SK-N-SH treated with all-trans-retinoic acid at 6 μM for 48 hours (cell line): ENCODE results near the gene PTPN6.

ENCODE experiments used
- ATAC-seq: fragments of 200-7000 bp; cut with Tn5 transposase; 3 replicates; pipeline ENCODE4 v1.9.1; 2020; ENCODE audit warnings: mild to moderate bottlenecking, moderate library complexity
- ARNTL ChIP-seq: fragments of 450-650 bp; formaldehyde crosslinking; IDR thresholded peaks from 2 replicates; pipeline ENCODE4 v1.5.0; 2020; ENCODE audit warnings: low read depth, mild to moderate bottlenecking, moderate library complexity, borderline replicate concordance
- BACH2 ChIP-seq: fragments of 250-450 bp; sonication (Bioruptor Pico); IDR thresholded peaks from 2 replicates; pipeline ENCODE4 v1.9.0; 2021; ENCODE audit warnings: mild to moderate bottlenecking, borderline replicate concordance
- CSDC2 ChIP-seq: fragments of 250-450 bp; sonication (Bioruptor Pico); IDR thresholded peaks from 2 replicates; pipeline ENCODE4 v1.5.0; 2020; ENCODE audit warnings: mild to moderate bottlenecking, moderate library complexity
- ESRRG ChIP-seq: fragments of 250-450 bp; sonication (Bioruptor Pico); IDR thresholded peaks from 2 replicates; pipeline ENCODE4 v1.6.1; 2021; ENCODE audit warnings: mild to moderate bottlenecking
- GLIS3 ChIP-seq: fragments of 250-450 bp; sonication (Bioruptor Pico); IDR thresholded peaks from 2 replicates; pipeline ENCODE4 v1.5.0; 2020; ENCODE audit warnings: mild to moderate bottlenecking, moderate library complexity
- OSR1 ChIP-seq: fragments of 250-450 bp; sonication (Bioruptor Pico); IDR thresholded peaks from 2 replicates; pipeline ENCODE4 v1.8.0; 2022; ENCODE audit warnings: moderate library complexity, mild to moderate bottlenecking, inconsistent platforms
- RARB ChIP-seq: fragments of 250-450 bp; sonication (Bioruptor Pico); IDR thresholded peaks from 2 replicates; pipeline ENCODE4 v1.8.0; 2021; ENCODE audit warnings: mild to moderate bottlenecking, moderate library complexity
- SNAI2 ChIP-seq: fragments of 250-450 bp; sonication (Bioruptor Pico); IDR thresholded peaks from 2 replicates; pipeline ENCODE4 v1.5.0; 2020; ENCODE audit warnings: mild to moderate bottlenecking, moderate library complexity
- TCF4 ChIP-seq: fragments of 250-450 bp; sonication (Bioruptor Pico); IDR thresholded peaks from 2 replicates; pipeline ENCODE4 v1.8.0; 2021; ENCODE audit warnings: mild to moderate bottlenecking, moderate library complexity, borderline replicate concordance
- TOX ChIP-seq: fragments of 250-450 bp; sonication (Bioruptor Pico); IDR thresholded peaks from 2 replicates; pipeline ENCODE4 v1.8.0; 2021; ENCODE audit warnings: mild to moderate bottlenecking, moderate library complexity, borderline replicate concordance
- ZC3H10 ChIP-seq: fragments of 250-450 bp; sonication (Bioruptor Pico); IDR thresholded peaks from 2 replicates; pipeline ENCODE4 v1.5.1; 2021; ENCODE audit warnings: mild to moderate bottlenecking, moderate library complexity
- ZFP3 ChIP-seq: fragments of 250-450 bp; sonication (Bioruptor Pico); IDR thresholded peaks from 2 replicates; pipeline ENCODE4 v1.5.0; 2020; ENCODE audit warnings: mild to moderate bottlenecking, moderate library complexity
- ZFP30 ChIP-seq: fragments of 450-650 bp; formaldehyde crosslinking; IDR thresholded peaks from 2 replicates; pipeline ENCODE4 v1.5.0; 2022; ENCODE audit warnings: mild to moderate bottlenecking, moderate library complexity
- ZNF565 ChIP-seq: fragments of 450-650 bp; formaldehyde crosslinking; conservative IDR thresholded peaks from 2 replicates; pipeline ENCODE4 v1.5.0; 2020; ENCODE audit warnings: low read depth, mild to moderate bottlenecking, moderate library complexity
- ZNF70 ChIP-seq: fragments of 450-650 bp; formaldehyde crosslinking; IDR thresholded peaks from 2 replicates; pipeline ENCODE4 v1.5.0; 2020; ENCODE audit warnings: mild to moderate bottlenecking, moderate library complexity
- ZNF8 ChIP-seq: fragments of 450-650 bp; formaldehyde crosslinking; IDR thresholded peaks from 2 replicates; pipeline ENCODE4 v1.5.0; 2020; ENCODE audit warnings: mild to moderate bottlenecking, moderate library complexity
- TF ChIP-seq, protein P1 (sequence below): fragments of 250-450 bp; sonication (Bioruptor Pico); IDR thresholded peaks from 2 replicates; pipeline ENCODE4 v1.5.0; 2020; ENCODE audit warnings: mild to moderate bottlenecking, moderate library complexity
- TF ChIP-seq, protein P2 (sequence below): fragments of 250-450 bp; sonication (Bioruptor Pico); IDR thresholded peaks from 2 replicates; pipeline ENCODE4 v1.5.1; 2021; ENCODE audit warnings: mild to moderate bottlenecking, moderate library complexity
- TF ChIP-seq, protein P3 (sequence below): fragments of 250-450 bp; sonication (Bioruptor Pico); IDR thresholded peaks from 2 replicates; pipeline ENCODE4 v1.8.0; 2021; ENCODE audit warnings: low read depth, mild to moderate bottlenecking, moderate library complexity, borderline replicate concordance

PTPN6 gene

DNA sequence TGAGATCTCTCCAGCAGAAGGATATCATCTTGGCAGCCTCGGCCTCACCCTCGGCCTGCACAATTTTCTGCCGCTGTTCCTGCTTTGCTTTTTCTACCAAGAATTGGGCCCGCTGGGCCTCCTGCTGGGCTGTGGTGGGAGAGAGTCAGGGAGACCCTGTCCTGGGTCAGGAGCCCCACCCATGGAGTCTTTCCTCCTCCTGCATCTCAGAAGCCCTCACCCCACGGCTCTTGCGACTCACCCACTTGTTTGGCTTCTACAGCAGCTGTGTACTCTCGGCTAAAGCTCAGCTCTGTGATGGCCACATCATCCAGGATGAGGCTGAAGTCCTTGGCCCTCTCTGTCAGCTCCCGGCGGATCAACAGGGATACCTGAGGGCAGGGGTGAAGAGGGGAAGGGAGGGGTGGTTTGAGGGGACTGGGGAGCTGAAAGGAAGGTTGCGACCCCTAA lies 16.5 kb downstream of the PTPN6 start:
- TF ChIP-seq BACH2 (CRISPR knock-in tag), result no peak
- TF ChIP-seq, protein P1, sequence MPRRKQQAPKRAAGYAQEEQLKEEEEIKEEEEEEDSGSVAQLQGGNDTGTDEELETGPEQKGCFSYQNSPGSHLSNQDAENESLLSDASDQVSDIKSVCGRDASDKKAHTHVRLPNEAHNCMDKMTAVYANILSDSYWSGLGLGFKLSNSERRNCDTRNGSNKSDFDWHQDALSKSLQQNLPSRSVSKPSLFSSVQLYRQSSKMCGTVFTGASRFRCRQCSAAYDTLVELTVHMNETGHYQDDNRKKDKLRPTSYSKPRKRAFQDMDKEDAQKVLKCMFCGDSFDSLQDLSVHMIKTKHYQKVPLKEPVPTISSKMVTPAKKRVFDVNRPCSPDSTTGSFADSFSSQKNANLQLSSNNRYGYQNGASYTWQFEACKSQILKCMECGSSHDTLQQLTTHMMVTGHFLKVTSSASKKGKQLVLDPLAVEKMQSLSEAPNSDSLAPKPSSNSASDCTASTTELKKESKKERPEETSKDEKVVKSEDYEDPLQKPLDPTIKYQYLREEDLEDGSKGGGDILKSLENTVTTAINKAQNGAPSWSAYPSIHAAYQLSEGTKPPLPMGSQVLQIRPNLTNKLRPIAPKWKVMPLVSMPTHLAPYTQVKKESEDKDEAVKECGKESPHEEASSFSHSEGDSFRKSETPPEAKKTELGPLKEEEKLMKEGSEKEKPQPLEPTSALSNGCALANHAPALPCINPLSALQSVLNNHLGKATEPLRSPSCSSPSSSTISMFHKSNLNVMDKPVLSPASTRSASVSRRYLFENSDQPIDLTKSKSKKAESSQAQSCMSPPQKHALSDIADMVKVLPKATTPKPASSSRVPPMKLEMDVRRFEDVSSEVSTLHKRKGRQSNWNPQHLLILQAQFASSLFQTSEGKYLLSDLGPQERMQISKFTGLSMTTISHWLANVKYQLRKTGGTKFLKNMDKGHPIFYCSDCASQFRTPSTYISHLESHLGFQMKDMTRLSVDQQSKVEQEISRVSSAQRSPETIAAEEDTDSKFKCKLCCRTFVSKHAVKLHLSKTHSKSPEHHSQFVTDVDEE (CRISPR knock-in tag), result no peak
- TF ChIP-seq ZFP30 (CRISPR knock-in tag), result no peak
- no peak for TF ChIP-seq CSDC2
- TF ChIP-seq, protein P2, sequence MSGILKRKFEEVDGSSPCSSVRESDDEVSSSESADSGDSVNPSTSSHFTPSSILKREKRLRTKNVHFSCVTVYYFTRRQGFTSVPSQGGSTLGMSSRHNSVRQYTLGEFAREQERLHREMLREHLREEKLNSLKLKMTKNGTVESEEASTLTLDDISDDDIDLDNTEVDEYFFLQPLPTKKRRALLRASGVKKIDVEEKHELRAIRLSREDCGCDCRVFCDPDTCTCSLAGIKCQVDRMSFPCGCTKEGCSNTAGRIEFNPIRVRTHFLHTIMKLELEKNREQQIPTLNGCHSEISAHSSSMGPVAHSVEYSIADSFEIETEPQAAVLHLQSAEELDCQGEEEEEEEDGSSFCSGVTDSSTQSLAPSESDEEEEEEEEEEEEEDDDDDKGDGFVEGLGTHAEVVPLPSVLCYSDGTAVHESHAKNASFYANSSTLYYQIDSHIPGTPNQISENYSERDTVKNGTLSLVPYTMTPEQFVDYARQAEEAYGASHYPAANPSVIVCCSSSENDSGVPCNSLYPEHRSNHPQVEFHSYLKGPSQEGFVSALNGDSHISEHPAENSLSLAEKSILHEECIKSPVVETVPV (CRISPR knock-in tag), result no peak
- TF ChIP-seq ZNF565, result no peak
- TF ChIP-seq, protein P3, sequence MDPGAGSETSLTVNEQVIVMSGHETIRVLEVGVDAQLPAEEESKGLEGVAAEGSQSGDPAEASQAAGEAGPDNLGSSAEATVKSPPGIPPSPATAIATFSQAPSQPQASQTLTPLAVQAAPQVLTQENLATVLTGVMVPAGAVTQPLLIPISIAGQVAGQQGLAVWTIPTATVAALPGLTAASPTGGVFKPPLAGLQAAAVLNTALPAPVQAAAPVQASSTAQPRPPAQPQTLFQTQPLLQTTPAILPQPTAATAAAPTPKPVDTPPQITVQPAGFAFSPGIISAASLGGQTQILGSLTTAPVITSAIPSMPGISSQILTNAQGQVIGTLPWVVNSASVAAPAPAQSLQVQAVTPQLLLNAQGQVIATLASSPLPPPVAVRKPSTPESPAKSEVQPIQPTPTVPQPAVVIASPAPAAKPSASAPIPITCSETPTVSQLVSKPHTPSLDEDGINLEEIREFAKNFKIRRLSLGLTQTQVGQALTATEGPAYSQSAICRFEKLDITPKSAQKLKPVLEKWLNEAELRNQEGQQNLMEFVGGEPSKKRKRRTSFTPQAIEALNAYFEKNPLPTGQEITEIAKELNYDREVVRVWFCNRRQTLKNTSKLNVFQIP (CRISPR knock-in tag), result no peak
- TF ChIP-seq OSR1, result no peak
- no peak for TF ChIP-seq ARNTL (CRISPR knock-in tag)
- ATAC-seq, result no peak

DNA sequence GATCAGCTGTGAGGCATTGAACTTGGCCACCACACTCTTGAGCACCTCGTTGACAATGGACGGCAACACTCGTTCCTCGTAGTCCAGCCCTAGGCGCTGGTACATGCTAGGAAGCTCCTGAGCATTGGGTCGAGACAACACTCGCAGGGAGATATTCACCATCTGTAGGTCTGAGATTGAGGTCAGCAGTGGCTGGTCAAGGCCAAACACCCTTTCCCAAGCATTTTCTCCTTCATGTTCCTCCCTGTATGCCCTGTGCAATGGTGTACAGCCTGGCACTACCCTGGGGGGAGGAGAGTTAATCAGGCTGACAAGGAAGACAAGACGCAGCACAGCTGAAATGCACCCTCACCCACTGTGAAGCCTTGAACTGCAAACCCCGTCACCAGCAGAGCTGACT lies 17.3 kb downstream of the PTPN6 start:
- no peak for ATAC-seq
- TF ChIP-seq ZFP3 (CRISPR knock-in tag) (no peak), BACH2 (CRISPR knock-in tag) (no peak), ZNF565 (no peak), TOX (CRISPR knock-in tag) (no peak), ZC3H10 (CRISPR knock-in tag) (no peak), ARNTL (CRISPR knock-in tag) (no peak), ZNF8 (CRISPR knock-in tag) (no peak), OSR1 (no peak), ESRRG (CRISPR knock-in tag) (no peak)
- TF ChIP-seq, protein P2 (CRISPR knock-in tag), result no peak
- TF ChIP-seq, protein P3 (CRISPR knock-in tag), result no peak

DNA sequence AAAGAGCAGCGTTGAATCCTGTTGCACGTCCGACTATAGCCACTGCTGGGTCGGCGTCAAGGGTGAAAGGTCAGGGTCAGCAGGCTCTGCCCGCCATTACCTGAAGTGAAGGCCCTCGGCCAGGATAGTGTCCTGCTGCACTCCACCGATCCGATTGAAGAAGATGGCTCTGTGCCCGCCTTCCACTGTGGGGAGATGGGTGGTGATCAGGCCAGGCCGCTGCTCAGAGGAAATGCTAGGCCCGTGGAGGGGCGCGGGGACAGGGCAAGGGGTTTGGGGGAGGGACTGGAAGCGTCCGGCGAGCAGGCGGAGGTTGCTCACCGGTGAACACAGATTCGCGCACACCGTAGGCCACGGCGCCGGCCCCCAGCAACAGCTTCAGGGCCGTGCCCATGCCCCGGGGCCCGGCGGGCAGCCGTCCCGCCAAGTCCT lies 19.0 kb downstream of the PTPN6 start:
- TF ChIP-seq ZNF565 (no peak), TCF4 (CRISPR knock-in tag) (no peak), BACH2 (CRISPR knock-in tag) (no peak), GLIS3 (CRISPR knock-in tag) (no peak), ARNTL (CRISPR knock-in tag) (no peak), ESRRG (CRISPR knock-in tag) (no peak), CSDC2 (no peak), SNAI2 (no peak), RARB (no peak), ZC3H10 (CRISPR knock-in tag) (no peak), ZNF70 (CRISPR knock-in tag) (no peak)
- TF ChIP-seq, protein P3 (CRISPR knock-in tag), result no peak
- TF ChIP-seq, protein P2 (CRISPR knock-in tag), result no peak
- TF ChIP-seq, protein P1 (CRISPR knock-in tag), result no peak
- peak; percentile 53 for ATAC-seq
